Effector memory CD8-positive, alpha-beta T cell (primary cell): ENCODE data around the gene TTC7B.

Experiments
- ATAC-seq: fragments of 150-1000 bp; cut with Tn5 transposase; replicated peaks from 2 replicates; pipeline ENCODE4 v1.10.0; 2021; ENCODE audit warnings: mild to moderate bottlenecking, moderate library complexity
- DNase-seq, 3 experiments: peaks; one replicate each; pipeline ENCODE4 v3.0.0; 2021
- H3K27ac Mint-ChIP-seq, 2 donors: one replicate each; pipeline ENCODE4 v1.8.0; 2022; ENCODE audit warnings: mild to moderate bottlenecking in 2 of 2, mixed read lengths in 2 of 2, moderate library complexity in 2 of 2
- H3K27me3 Mint-ChIP-seq, 2 donors: one replicate each; pipeline ENCODE4 v1.8.0; 2022; ENCODE audit warnings: mixed read lengths in 2 of 2
- H3K36me3 Mint-ChIP-seq: one replicate; pipeline ENCODE4 v1.8.0; 2022; ENCODE audit warnings: mild to moderate bottlenecking, moderate library complexity, mixed read lengths; ENCODE audit not compliant: insufficient read depth
- H3K4me1 Mint-ChIP-seq, 2 donors: one replicate each; pipeline ENCODE4 v1.8.0; 2022; ENCODE audit warnings: low read depth in 2 of 2, mixed read lengths in 2 of 2
- H3K4me3 Mint-ChIP-seq, 2 donors: one replicate each; pipeline ENCODE4 v1.8.0; 2022; ENCODE audit warnings: mild to moderate bottlenecking in 2 of 2, mixed read lengths in 2 of 2, moderate library complexity in 2 of 2
- H3K9me3 Mint-ChIP-seq, 2 donors: one replicate each; pipeline ENCODE4 v1.8.0; 2022; ENCODE audit warnings: mixed read lengths in 2 of 2

TTC7B gene

DNA sequence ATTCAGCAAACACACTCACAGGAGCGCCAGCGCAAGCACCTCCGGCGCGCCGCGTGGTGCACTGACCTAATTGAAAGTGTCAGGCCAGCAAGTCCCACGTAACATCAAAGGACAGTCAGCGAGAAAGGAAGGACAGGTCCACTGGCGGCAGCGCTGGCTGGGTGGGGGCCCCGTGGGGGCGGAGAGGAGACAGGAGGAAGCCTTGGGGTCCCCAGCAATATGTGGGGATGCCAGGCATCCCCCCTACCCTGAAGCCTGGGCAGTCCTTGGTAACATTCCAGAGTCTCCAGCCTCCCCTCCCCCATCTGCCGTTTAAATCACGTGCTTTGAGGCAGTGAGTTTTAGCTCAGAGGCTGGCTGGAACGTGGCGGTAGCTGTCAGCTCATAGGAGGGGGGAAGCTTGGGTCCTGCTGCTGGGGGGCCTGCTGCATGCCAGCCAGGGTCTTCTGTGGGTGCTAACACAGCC lies 260.2 kb downstream of the TTC7B start:
- Mint-ChIP-seq H3K4me3 (no peak overlapping the region), H3K9me3 (no peaks in the 10 kb centered on the region), H3K27ac (no peak overlapping the region), H3K36me3 (no peaks in the 10 kb centered on the region), H3K27me3 (peaks cover 0 to 16% of the 10 kb centered on the region in 2 donors), H3K4me1 (peaks cover 0 to 5% of the 10 kb centered on the region in 2 donors)
- DNase-seq (no peak), ATAC-seq (no peak)

DNA sequence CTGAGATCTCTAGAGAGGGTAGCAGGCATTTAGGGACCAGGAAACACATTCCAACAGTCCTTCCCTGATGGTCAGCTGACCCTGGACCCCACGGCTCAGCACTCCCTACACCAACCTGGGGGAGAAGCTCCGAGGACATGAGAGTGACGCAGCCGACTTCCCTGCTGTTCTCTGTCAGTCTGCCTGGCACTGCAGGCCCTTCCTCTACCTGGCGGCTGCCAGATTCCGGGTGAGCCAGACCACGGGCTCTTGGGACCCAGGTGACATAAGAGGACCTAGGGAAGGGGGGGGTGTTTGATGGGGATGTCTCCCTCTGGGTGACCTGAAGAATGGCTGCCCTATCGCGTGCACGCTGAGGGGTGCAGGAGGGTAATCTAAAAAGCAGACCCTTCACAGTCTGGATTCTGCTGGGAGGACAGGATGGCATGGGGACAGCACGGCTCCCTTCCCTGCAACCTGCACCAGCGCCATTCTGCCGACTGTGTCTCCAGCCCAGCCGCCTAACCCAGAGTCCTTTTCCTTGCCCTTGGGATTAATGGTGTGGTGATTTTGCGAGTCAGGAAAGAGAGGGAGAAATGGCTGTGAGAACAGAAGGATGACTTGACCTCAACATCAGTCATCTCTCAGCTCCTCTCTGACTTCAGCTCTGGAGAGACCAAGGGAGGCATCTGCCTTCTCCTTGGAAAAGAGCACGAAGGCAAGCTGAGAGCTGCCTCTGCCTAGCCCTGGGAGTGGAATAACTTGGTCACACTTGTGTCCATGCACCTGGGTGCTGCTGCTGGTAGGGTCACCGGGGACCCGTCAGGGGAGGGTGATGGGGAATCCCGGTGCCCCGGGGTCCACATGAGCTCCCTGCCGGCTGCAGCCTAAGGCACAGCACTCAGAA lies 260.9 kb downstream of the TTC7B start:
- peaks cover 0 to 16% of the 10 kb centered on the region in 2 donors for H3K27me3 Mint-ChIP-seq
- H3K4me1 Mint-ChIP-seq, result peaks cover 0 to 5% of the 10 kb centered on the region in 2 donors
- no peak overlapping the region for H3K27ac Mint-ChIP-seq
- ATAC-seq, result no peak
- DNase-seq, result no peak
- H3K36me3 Mint-ChIP-seq, result no peaks in the 10 kb centered on the region
- no peaks in the 10 kb centered on the region for H3K9me3 Mint-ChIP-seq
- H3K4me3 Mint-ChIP-seq, result no peak overlapping the region

DNA sequence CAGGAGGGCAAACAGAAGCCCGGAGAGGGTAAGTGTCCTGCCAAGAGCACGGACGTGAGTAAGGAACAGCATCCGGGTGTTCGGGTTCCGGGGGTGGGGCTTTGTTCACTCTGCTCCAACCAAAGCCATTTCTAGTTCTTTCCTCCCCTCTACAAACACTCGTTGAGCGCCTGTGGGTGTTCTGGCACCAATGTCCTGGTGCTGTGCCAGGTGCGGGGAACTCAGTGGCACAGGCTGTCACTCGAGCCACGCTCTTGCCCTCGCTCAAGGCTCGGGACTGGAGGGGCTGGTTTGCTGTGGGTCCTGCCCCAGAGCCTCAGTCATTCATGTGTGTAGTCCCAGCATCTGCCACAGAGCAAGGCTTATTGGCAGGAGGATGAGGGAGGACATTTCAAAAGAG lies 261.9 kb downstream of the TTC7B start:
- peaks cover 0 to 16% of the 10 kb centered on the region in 2 donors for H3K27me3 Mint-ChIP-seq
- DNase-seq, result no peak
- H3K4me1 Mint-ChIP-seq, result peaks cover 0 to 5% of the 10 kb centered on the region in 2 donors
- no peaks in the 10 kb centered on the region for H3K36me3 Mint-ChIP-seq
- ATAC-seq, result peak; percentile 63
- no peaks in the 10 kb centered on the region for H3K9me3 Mint-ChIP-seq
- peak overlapping the region in 1 of 2 donors; percentile 31 for H3K4me3 Mint-ChIP-seq
- H3K27ac Mint-ChIP-seq, result peak overlapping the region in 1 of 2 donors; percentile 71

DNA sequence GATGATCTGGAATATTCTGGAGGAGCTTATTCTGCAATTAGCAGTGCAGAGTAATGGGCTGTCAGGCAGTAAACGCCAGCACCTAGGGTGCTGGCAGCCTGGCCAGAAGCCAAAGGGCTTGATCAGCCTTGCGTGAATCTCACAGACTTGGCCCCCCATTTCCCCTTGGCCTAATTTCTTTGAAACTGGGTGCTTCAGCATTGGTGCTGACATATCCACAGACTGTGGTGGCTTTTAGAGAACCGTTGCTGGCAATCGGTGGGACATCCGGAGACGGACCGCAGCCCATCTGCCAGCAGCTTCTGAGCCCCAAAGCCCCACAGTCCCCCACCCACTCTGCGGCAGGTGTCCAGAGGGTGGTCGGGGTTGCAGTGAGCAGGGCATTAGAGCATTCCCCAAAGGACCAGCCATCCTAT lies 262.3 kb downstream of the TTC7B start:
- Mint-ChIP-seq H3K27me3 (peaks cover 0 to 16% of the 10 kb centered on the region in 2 donors), H3K36me3 (no peaks in the 10 kb centered on the region), H3K4me3 (peak overlapping the region in 1 of 2 donors; percentile 31), H3K9me3 (no peaks in the 10 kb centered on the region), H3K4me1 (peaks cover 0 to 5% of the 10 kb centered on the region in 2 donors), H3K27ac (peak overlapping the region in 1 of 2 donors; percentile 71)
- ATAC-seq (peak; percentile 77), DNase-seq (peak in 1 of 3 experiments; percentile 6)

DNA sequence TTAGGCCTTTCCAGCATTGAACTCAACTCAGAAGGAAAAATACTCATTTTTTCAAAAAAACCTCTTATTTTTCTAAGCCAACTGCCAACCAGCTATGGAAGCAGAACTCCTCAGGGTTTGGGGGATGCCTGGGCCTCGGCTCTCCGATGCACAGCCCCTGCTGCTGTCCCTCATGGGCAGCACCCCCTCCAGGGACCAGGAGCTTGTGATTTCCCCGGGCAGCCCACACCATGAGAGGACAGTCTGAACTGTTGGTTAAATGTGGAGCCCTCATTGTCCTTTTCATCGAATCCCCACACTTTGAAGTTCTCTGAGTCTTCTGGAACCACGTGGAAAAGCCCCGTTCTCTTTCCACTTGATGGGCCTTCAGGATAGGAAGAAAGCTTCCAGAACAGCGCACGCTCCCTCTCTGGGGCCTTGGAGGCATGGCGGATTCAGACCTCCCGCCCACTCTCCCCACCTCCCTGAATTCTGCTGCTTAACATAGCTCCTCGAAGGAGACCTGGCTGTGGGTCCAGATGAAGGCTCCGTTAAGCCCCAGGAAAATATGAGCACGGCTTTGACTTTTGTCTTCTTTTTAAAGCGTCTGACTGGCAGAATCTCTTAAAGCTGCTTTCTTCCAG lies 262.8 kb downstream of the TTC7B start:
- Mint-ChIP-seq H3K27me3 (peaks cover 0 to 16% of the 10 kb centered on the region in 2 donors), H3K36me3 (no peaks in the 10 kb centered on the region)
- no peak for ATAC-seq

DNA sequence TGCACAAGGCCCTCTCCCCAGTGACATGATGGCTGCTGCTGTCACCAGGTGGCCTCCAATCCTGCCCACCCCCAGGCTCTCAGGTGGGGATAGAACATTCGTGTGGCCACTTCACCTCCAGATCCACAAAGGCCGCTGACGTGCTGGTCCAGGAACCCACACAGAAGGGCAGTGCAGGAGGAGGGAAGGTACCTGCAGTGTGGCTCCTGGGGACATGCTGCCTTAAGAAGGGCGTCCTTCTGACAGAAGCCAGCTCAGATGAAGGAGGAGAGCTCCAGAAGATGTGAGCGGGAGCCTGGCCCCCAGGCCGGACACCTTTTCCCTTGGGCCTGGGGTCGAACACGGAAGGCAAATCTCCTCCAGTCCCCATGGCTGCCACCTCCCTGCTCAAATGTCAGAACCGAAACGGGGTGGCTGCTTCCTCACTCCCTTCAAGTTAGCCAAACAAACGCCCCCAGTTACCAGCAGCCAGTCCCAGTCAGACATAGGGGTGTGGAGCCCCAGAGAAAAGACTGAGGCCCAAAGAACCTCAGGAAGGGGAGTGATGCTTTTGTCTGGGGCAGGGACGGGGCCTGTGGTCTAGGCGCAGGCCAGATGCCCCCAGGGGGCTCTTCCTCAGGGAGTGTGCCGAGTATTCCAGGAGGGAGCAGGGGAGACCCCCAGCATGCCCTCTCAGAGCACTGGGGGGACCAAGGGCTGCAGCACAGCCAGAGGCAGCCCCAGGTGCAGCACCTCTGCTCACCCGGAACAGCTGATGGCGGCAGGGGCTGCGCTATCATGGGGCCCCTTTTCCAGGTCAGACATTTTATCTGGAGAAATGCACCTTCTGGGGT lies 263.5 kb downstream of the TTC7B start:
- H3K27me3 Mint-ChIP-seq, result peaks cover 0 to 15% of the 10 kb centered on the region in 2 donors
- H3K27ac Mint-ChIP-seq, result no peak overlapping the region
- no peak for ATAC-seq
- H3K36me3 Mint-ChIP-seq, result no peaks in the 10 kb centered on the region
- peaks cover 0 to 5% of the 10 kb centered on the region in 2 donors for H3K4me1 Mint-ChIP-seq
- H3K9me3 Mint-ChIP-seq, result no peaks in the 10 kb centered on the region
- no peak for DNase-seq
- no peak overlapping the region for H3K4me3 Mint-ChIP-seq

More for the DNA sequence above, 262.8 kb downstream of the TTC7B start:
- Mint-ChIP-seq H3K27ac (no peak overlapping the region), H3K9me3 (no peaks in the 10 kb centered on the region), H3K4me1 (peaks cover 0 to 5% of the 10 kb centered on the region in 2 donors), H3K4me3 (no peak overlapping the region)
- no peak for DNase-seq

DNA sequence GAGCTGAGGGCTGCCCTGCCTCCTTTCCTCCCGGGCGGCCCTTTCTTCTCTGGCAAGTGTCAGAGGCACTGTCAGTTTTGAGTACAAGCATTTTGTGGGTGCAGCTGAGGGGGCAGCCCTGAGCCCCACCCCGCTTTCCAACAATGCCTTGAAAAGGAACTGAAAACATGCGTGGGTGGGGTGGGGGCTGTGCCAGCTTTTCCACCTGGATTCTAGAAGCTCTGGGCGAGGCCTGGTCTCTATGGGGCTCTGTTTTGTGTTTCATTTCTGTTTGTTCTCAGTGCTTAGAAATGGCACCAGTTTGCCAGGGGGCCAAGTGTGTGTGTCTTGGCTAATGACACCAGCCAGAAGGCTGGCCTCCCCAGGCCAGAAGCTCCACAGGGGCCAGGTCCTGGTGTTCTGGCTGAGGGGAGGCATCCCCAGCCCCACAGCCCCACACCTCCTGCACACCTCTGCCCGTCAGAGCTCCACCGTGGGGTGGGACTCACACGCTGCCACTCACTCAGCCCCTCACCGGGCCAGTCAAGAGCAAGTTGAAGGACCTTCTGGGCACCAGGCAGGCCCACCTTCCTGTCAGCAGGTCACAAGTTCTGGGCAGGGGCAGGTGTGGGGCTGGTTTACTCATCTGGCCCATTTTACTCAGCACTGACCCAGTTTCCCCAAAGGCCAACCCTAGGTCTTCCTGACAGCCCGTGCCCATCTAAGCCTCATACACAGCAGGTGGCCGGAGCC lies 264.3 kb downstream of the TTC7B start:
- DNase-seq, result no peak
- H3K36me3 Mint-ChIP-seq, result no peaks in the 10 kb centered on the region
- H3K27me3 Mint-ChIP-seq, result peaks cover 0 to 9% of the 10 kb centered on the region in 2 donors
- no peaks in the 10 kb centered on the region for H3K9me3 Mint-ChIP-seq
- no peak overlapping the region for H3K4me3 Mint-ChIP-seq
- no peak for ATAC-seq
- no peak overlapping the region for H3K27ac Mint-ChIP-seq
- H3K4me1 Mint-ChIP-seq, result peaks cover 0 to 5% of the 10 kb centered on the region in 2 donors

DNA sequence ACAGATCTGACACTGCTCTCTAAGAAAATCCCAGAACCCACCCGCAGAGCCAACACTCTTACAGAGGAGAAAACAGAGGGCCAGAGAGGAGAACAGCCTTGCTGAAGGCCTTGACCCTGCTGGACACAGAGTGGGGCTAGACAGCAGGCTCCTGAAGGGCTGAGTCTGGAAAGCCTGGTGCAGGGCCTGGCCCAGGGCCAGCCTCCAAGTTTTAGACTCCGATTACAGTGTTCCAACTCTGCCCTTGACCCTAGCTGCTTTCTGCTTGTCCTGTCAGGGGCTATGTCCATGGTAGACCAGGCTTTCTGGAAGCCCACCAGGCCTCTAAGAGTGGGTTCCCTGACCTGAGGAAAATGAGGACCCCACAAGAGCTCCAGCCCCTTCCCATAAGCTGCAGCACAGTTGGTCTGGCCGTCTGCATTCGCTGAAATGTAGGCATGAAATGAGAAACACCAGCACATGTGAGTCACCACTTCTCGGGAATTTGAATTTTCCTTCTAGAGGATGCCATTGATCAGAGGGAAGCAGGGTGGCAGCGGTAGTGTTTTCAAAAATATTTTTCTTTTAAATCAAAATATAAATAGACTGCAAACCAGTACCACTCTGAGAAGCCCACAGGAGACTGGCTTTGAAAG lies 265.0 kb downstream of the TTC7B start:
- Mint-ChIP-seq H3K27ac (no peak overlapping the region), H3K4me3 (no peak overlapping the region), H3K27me3 (peaks cover 0 to 15% of the 10 kb centered on the region in 2 donors), H3K36me3 (no peaks in the 10 kb centered on the region), H3K4me1 (peaks cover 0 to 5% of the 10 kb centered on the region in 2 donors), H3K9me3 (no peaks in the 10 kb centered on the region)
- ATAC-seq, result no peak
- no peak for DNase-seq

DNA sequence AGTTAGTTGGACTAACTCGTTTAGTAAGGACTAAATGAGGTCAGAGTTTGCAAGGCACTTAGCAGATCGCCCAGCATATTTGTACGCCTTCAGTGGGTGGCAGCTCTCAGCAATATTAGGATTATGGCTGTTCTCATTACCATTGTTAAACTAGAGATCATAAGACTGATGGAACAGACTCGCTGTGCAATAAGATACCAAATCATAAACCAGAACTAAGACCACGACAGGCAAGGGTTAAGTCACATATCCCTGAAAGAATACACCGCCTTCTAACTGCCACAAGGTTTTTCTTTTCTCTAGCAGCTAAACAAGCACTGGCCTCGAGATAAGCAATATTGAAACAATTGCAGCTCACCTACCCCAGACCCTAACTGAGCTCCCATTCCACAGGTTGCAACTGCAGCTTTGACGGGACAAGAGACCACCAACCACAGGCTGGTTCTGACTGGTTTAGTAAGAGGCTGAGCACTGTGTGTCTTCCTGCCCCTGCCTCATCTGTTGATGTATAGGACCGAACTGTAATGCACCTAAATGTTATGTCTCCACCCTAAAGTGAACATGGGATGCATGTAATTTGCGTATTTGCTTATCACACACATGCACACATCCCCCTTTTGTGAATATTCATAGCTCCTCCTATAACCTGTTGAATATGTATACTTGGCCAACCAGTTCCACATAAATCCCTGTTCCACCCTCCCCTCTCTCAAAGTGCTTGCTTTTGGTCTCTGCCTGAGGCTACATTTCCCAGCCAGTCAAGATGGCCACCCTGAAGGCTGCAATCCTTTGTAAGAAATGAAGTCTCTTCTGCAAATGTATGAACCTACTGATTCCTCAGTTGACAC lies 266.2 kb downstream of the TTC7B start:
- Mint-ChIP-seq H3K4me1 (peaks cover 0 to 5% of the 10 kb centered on the region in 2 donors), H3K36me3 (no peaks in the 10 kb centered on the region), H3K27ac (no peak overlapping the region), H3K9me3 (no peaks in the 10 kb centered on the region), H3K4me3 (no peak overlapping the region), H3K27me3 (peaks cover 0 to 8% of the 10 kb centered on the region in 2 donors)
- no peak for DNase-seq
- ATAC-seq, result no peak

DNA sequence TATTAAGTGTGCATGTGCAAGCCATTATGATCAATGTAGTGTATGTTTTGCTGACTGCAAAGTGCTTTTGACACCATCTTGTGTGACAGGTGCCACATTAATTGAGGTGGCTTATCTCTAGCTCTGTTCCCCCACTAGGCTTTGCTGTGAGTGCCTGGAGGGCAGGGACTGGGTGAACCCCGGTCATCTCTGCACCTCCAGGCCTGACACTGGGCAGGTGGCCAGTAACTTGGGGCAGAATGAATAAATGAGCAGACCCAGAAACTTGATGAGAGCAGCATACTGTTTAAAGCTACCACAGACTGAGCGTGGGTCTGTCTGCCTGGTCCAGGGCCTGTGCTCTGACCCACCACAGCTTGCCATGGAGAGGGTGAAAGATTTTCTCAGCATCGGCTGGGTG lies 267.8 kb downstream of the TTC7B start:
- Mint-ChIP-seq H3K27ac (no peak overlapping the region), H3K27me3 (peaks cover 0 to 8% of the 10 kb centered on the region in 2 donors), H3K9me3 (no peaks in the 10 kb centered on the region), H3K4me1 (peaks cover 0 to 2% of the 10 kb centered on the region in 2 donors), H3K36me3 (no peaks in the 10 kb centered on the region), H3K4me3 (no peak overlapping the region)
- no peak for DNase-seq
- no peak for ATAC-seq

DNA sequence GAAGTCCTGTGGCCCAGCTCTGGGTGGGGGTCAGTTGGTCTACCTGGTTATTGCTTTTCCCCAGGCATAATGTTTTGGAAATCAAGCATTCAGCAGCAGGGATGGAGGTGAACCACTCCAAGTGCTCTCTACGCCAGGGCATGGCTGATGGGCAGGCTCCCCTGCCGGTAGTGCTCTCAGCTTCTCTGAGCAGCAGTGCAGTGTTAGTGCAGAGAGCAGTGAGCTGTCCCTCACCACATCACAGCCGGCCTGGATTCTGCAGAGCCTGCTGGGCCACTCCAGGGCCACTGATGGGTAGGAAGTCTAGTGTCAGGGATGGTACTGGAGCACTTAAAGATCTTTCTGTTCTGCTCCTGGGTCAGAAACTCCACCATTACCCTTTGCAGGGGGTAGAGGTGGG lies 268.3 kb downstream of the TTC7B start:
- no peak for ATAC-seq
- peaks cover 0 to 2% of the 10 kb centered on the region in 2 donors for H3K4me1 Mint-ChIP-seq
- DNase-seq, result no peak

More for the DNA sequence above, 268.3 kb downstream of the TTC7B start:
- Mint-ChIP-seq H3K4me3 (no peak overlapping the region), H3K9me3 (no peaks in the 10 kb centered on the region), H3K36me3 (no peaks in the 10 kb centered on the region), H3K27ac (no peak overlapping the region), H3K27me3 (peaks cover 0 to 8% of the 10 kb centered on the region in 2 donors)
